GM21390 (cell line): Measurements from ENCODE around the gene NUP214.
"Not testable (repeated sequence)": the region's sequence is repeated elsewhere in the genome, so short reads cannot be mapped to it uniquely, and the experiment has no call there.

Experiments
- ATAC-seq: cut with Tn5 transposase; IDR thresholded peaks from one replicate; pipeline ENCODE4 v1.9.1; 2021; ENCODE audit not compliant: unreplicated experiment

The NUP214 gene

DNA sequence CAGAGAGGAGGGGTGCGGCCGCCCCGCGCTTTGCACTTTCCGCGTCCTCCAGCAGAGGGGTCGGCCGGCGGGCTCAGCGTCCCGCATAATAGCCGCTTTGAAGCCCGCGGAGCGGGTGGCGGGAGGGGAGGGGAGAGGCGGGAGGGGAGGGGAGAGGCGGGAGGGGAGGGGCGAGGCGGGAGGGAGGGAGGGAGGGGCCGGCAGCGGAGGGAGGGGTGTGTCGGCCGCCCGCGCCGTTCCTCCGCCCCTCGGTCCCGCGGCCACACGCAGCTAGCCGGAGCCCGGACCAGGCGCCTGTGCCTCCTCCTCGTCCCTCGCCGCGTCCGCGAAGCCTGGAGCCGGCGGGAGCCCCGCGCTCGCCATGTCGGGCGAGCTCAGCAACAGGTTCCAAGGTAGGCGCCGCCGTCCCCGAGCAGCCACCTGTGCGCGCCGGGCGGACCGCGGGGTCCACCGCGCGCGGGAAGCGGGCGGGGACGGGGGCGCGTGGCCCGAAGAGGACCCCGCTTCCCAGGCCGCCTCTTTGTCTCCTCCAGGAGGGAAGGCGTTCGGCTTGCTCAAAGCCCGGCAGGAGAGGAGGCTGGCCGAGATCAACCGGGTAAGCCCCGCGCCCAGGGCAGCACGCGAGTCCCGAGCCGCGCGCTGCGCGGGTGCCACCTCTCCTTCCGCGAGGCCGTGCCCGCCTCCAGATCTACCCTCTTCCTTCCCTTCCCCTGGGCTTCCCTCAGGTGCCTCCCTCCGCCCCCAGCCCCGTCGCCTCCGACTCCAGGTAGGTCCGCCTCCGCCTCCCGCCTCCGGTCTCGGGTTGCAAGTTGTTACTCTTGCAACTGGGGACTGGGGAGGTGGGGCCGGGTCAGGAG is 28.9 kb upstream of the NUP214 start, which contains the start of gene AIF1L:
Gene AIF1L (plus strand): TSS at position 263 of the 857 bp plus-strand sequence. CDS start 99 bp downstream, at position 362.
- no peak for ATAC-seq

DNA sequence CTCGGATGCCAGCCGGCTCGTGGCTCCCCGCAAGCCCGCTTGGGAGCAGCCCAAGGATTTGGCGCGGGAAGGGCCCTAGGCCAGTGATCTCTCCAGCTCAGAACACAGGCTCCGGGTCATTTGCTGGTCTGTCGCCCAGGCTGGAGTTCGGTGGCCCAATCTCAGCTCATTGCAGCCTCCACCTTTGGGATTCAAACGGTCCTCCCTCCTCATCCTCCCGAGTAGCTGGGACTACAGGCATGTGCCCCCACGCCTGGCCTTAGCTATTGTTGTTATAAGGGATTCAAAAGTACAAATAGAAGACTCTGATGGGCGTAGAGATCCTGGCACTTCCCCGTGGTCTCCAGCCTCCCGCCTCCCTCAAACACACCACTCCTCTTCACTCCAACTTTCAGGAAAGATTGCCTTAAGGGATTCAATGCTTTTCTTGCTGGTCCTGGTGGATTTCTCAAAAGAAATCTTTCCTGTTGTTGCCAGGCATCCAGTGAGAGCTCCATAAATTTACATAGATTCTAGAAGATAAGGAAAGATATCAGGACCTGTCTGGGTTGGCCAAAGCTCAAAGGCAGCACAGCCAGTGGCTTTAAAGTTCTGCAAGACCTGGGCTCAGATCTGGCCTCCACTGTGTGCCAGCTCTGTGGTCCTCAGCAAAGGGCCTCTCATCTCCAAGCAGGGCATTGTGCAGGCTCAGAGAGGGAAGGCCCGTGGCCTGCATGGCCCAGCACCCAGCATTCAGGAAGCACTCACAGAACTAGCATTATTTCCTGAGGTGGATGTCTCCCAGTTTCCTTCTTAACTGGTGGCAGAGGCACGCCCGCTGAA is 28.0 kb upstream of the NUP214 start:
- ATAC-seq = no peak

DNA sequence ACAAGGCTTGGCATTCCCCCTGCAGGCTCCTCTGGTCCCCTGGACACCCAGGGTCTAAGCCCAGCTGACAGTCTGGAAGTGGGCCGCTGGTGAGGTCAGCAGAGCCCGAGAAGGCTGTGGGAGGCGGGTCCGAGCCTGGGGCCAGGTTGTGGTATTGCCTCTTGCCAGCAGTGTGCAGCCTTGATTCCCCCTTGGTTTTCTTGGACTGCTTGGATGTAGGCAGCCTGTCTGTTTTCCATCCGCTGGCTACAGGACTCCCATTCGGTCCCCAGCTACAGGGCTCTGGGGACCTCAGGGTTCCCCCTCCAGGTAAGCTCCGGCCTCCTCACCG is 27.5 kb upstream of the NUP214 start:
- no peak for ATAC-seq

GRCh38 chr9:131098391-131099101 is 26.8 kb upstream of the NUP214 start:
- ATAC-seq = no peak

GRCh38 chr9:131099102-131099606 is 26.2 kb upstream of the NUP214 start:
- ATAC-seq = no peak

DNA sequence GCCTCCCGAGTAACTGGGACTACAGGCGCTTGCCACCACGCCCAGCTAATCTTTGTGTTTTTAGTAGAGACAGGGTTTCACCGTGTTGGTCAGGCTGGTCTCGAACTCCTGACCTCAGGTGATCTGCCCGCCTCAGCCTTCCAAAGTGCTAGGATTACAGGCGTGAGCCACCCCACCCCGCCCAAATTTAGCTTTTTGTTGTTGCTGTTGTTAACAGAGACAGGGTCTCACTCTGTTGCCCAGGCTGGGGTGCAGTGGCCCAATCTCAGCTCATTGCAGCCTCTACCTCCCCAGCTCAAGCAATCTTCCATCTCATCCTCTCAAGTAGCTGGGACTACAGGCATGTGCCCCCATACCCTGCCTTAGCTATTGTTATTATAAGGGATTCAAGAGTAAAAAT is 25.5 kb upstream of the NUP214 start:
- not testable (repeated sequence) for ATAC-seq

DNA sequence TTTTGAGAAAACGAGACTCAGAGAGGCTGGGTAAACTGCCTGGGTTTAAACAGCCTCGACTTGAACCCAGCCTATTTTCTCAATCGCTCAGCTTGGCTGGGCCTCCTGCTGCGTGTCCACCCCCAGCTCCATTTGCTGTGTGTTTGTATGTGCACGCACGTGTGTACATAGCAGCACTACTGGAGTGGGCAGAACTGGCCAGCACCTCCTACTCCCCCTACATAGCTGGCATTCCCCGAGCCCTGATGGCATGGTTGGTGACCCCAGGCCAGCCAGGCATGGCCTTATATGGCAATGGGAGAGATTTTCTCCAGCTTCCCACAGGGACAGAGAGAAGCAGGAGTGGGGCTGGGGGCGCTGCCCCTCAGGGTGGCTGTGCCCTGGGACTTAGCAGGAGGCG is 24.9 kb upstream of the NUP214 start:
- ATAC-seq = no peak

DNA sequence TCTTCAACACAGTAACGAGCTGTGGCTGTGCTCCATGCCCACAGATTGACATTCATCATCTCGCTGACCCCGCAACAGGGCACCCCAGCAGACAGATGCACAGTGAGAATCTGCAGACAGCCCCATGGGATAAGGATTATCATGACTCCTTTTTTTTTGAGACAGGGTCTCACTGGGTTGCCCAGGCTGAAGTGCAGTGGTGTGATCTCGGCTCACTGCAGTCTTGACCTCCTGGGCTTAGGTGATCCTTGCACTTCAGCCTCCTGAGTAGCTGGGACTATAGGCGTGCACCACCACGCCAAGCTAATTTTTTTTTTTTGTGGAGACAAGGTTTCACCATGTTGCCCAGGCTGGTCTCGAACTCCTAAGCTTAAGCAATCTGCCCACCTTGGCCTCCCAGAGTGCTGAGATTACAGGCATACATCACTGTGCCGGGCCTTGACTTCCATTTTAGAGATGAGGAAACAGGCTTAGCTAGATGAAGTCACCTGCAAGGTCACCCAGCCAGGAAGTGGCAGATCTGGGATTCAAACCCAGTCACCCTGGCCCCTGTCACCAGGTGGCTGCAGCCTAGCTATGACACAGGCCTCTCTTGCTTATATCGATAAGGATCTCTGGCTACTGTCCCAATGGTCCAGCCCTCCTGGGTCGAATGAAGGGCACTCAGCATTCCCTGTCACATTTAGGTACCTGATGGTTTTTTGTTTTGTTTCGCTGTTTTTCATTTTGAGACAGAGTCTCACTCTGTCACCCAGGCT is 24.0 kb upstream of the NUP214 start:
- no peak for ATAC-seq

GRCh38 chr9:131103024-131103423 is 22.4 kb upstream of the NUP214 start:
- ATAC-seq = no peak

GRCh38 chr9:131103535-131103934 is 21.9 kb upstream of the NUP214 start:
- ATAC-seq = no peak

- ATAC-seq = no peak
Observed at GRCh38 chr9:131104016-131104740, 21.2 kb upstream of the NUP214 start.

DNA sequence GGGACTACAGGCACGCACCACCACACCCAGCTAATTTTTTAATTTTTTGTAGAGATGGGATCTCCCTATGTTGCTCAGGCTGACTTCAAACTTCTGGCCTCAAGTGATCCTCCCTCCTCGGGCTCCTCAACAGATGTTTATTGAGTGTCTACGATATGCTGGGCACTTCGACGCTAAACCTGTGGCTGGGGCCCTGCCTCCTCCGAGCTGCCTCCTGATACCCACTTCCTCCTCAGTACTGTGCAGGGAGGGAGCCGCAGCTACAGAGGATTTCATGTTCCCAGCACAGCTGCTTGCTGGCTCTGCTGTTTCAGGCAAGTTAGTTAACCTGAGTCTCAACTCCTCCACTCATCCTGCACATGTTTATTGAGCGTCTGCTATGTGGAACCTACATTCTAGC is 19.4 kb upstream of the NUP214 start:
- ATAC-seq = no peak

GRCh38 chr9:131107760-131108159 is 17.6 kb upstream of the NUP214 start:
- no peak for ATAC-seq

DNA sequence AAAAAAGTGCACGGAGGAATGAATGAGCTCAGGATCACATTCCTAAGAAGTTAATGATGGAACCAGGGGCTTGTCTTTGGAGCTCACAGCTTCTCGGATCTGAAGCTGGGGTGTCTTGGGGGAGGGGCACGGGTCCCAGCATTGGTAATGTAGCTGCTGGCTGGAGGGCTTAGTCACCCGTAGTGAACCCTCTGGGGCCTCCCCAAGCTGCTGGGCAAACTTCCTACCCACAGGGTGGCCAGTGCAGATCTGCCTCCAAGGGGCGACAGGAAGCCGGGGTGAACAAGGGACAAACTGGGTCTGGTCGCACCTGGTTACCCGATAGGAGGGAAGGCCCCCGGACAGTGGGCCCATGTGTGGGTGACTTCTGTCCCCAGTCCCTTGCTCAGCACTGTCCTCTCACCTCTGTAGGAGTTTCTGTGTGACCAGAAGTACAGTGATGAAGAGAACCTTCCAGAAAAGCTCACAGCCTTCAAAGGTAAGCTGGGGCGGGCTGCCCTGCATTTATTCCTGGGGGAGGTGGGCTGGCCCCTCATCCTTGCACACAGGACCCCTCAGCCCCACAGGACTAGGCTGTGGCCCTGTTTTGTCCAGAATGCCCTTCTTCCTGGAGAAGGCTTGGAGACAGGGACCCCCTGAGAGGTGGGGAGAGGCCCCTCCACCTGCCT is 14.1 kb upstream of the NUP214 start:
- no peak for ATAC-seq

DNA sequence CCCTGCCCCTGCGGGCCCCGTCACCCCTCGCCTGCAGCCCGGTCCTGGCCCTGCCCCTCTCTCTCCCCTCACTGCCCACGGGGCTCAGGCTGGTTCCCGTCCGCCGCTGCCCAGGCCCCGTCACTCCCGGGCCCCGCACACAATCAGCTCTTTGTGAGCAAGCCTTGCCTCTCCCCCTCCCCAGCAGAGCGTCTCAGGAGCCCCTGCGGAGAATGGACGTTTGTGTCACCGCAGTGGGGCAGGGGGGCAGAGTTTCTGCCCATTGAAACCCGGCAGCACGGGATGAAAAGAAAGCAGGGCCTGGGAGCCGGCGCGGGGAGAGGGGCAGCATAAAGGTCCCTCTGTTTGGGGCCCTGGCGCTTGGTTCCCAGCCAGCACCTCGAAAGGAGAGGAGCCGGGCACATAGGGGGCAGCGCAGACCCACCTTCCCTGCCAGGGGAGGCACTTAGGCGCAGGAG is 13.5 kb upstream of the NUP214 start:
- ATAC-seq = no peak

DNA sequence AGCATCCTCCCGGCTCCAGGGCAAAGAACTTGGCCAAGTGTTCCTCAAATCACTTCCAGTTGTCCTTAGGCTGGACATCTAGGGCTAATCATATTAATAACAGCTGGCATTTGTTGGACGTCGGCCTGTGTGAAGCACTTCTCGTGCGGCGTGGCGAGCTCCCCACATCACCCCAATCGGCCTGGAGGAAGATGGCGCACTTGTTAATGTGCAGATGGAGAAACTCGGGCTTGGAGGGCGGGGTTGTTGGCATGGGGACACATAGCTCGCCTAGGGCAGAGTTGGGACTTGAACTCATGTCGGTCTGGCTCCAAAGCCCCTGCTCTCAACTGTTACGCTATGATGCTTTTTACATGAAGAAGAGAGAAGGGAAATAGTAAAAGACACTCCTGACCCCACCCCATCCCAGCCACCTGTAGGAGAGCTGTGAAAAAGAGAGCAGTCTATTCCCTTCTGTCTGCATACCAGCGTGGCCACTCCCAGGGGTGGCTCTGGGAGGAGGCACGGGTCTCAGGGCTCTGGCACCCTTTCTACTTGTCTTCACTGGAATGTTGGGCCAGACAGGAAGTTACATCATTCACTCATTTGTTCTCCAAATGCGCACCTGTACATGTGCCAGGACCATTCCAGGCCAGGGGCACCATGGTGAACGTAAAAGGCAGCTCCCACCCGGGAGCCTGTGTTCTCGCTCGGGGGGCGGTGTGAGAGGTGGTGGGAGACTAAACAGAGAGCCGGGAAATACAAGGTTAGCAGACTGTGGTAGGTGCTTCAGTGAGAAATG is 12.8 kb upstream of the NUP214 start:
- no peak for ATAC-seq

GRCh38 chr9:131113655-131114054 is 11.7 kb upstream of the NUP214 start:
- no peak for ATAC-seq

- ATAC-seq = no peak
Observed at GRCh38 chr9:131114084-131114535, 11.3 kb upstream of the NUP214 start.
